ENCODE measurements around the gene SFXN3.
A peak's percentile ranks its signal among the peaks of the same experiment; 100 is the strongest.

SFXN3 gene

DNA sequence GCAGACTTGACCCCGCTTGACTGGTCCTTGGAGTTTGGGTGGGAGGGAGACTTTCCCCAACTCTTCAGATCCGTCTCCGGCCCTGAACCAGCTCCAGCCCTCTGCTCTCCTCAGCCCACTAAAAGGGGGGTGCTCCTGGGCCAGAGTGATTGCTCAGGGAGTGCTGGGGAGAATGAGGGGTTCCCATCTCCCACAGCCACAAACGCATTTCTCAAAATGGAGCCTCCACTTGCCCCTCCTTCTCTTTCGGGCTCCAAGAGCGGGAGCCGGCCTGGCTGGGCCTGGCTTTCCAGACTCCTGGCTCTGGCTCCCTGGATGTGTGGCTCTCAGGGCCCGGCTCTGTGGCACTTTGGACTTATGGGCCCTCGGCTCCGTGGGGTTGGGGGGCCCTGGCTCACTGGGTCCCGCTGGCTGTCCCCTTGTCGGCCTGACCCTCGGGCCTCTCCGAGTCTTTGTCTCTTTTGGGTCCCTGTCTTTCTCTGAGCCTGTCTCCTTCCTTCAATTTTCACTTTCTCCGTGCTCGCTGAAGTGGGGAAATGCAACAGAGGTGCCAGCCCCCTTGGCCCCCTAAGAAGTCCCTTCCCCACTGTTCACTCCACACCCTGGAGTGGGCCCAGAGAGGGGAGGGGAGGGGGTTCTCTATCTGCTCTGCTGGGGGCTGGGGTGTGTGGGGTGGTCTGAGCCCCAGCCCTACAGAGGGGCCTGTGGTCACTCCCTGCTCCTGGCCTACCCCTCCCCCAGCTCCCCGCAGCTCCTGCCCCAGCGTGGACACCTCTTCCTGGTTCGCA is 30.7 kb upstream of the SFXN3 start:
- no peak for DNase-seq

DNA sequence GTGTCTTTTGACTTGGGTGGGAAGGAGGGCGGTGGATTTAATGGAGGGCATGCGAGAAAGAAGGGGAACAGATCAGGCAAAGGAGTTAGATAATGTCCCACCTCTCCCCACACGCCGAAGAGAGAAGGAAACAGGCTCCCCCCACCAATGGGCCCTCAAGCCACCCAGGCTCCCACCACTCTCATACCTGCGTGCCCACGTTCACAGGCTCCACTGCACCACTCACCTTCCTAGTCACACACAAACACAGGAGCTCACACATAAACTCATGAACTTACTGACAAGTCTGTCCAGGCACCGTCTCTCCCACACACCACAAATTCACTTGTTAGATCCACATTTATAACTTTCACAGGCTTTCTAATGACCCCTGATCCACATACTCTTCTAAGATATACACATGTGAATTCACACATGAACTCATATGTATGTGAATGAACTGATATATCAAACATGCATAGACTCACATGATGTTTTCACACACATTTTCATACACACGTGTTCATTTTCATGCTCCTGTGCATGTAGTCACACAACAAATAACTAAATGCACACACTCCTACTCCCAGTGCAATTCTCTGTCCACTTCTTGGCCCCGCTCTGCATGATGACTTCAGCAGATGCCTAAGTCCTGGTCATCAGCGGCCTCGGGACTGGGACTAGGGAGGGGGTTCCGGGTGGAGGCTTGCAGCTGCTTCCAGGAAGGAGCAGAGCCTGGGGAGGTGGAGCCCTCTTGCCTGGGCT is 29.9 kb upstream of the SFXN3 start:
- no peak for DNase-seq

DNA sequence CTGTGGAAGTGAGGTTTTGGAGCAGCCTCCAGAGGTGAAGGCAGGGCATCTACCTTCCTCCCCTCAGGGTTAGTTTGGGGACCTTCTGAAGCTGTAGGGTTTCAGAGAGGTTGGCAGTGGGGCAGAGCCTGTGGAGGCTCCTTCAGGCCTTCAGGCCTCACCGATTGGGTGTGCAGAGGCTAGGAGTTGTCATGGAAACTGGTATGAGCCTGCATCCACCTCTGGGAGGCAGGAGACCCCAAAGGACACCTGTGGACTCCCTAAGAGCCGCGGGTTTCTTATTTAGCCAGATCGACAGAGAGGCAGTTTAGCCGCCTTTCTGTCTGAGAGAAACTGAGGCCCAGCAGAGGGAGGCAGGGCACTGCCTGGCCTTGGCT is 29.4 kb upstream of the SFXN3 start:
- no peak for DNase-seq

DNA sequence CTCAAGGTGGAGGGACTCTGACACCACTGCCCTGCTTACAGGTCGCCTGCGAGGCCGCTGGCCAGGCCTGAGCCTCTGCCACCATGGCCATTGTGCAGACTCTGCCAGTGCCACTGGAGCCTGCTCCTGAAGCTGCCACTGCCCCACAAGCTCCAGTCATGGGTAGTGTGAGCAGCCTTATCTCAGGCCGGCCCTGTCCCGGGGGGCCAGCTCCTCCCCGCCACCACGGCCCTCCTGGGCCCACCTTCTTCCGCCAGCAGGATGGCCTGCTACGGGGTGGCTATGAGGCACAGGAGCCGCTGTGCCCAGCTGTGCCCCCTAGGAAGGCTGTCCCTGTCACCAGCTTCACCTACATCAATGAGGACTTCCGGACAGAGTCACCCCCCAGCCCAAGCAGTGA is 28.6 kb upstream of the SFXN3 start:
- no peak for DNase-seq

DNA sequence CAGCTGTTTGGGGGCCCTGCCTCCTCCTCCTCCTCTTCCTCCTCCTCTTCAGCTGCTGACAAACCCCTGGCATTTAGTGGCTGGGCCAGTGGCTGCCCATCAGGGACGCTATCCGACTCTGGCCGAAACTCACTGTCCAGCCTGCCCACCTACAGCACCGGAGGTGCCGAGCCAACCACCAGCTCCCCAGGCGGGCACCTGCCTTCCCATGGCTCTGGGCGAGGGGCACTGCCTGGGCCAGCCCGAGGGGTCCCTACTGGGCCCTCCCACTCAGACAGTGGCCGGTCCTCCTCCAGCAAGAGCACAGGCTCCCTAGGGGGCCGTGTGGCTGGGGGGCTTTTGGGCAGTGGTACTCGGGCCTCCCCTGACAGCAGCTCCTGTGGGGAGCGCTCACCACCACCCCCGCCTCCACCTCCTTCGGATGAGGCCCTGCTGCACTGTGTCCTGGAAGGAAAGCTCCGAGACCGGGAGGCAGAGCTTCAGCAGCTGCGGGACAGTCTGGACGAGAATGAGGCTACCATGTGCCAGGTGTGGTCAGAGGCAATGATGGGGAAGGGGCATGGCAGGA is 27.3 kb upstream of the SFXN3 start:
- DNase-seq: no peak

DNA sequence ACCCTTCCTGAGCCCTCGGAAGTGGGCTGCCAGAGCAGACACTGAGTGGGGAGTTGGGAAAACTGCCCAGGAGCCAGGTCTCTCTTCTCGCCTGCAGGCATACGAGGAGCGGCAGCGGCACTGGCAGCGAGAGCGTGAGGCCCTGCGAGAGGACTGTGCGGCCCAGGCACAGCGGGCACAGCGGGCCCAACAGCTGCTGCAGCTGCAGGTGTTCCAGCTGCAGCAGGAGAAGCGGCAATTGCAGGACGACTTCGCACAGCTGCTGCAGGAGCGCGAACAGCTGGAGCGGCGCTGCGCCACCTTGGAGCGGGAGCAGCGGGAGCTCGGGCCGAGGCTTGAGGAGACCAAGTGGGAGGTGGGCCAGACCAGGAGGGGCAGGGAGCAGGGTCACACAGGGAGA is 25.7 kb upstream of the SFXN3 start:
- DNase-seq: no peak

DNA sequence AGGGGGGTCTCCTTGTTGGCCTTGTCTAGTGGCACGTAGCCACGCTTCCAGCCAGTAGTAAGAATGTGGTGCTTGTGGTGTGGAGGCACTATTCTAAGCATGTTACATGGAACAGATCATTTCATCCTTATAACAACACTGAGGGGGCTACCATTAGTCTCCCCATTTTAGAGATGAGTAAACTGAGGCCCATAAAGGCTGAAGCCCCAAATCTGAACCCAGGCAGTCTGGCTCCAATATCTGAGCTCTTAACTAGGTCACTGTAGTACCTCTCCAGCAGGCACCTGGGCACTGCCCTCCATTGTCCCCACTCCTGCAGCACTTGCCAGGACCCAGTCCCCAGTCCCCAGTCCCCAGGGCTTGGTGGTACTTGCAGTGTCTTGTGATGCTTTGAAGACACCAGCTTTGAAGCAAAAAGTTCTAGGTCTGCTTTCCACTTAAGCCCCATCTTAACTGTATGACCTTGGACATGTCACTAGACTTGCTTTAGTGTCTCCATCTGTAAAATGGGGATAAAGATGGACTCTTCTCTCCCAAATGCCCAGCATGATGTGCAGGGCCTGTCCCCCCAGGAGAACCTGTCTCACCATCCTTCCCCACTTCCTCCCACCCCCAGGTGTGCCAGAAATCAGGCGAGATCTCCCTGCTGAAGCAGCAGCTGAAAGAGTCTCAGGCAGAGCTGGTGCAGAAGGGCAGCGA is 25.0 kb upstream of the SFXN3 start:
- DNase-seq: no peak

DNA sequence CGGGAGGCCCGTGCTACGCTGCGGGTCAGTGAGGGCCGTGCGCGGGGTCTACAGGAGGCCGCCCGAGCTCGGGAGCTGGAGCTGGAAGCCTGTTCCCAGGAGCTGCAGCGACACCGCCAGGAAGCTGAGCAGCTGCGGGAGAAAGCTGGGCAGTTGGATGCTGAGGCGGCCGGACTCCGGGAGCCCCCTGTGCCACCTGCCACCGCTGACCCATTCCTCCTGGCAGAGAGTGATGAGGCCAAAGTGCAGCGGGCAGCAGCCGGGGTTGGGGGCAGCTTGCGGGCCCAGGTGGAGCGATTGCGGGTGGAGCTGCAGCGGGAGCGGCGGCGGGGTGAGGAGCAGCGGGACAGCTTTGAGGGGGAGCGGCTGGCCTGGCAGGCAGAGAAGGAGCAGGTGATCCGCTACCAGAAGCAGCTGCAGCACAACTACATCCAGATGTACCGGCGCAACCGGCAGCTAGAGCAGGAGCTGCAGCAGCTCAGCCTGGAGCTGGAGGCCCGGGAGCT is 24.4 kb upstream of the SFXN3 start:
- no peak for DNase-seq

DNA sequence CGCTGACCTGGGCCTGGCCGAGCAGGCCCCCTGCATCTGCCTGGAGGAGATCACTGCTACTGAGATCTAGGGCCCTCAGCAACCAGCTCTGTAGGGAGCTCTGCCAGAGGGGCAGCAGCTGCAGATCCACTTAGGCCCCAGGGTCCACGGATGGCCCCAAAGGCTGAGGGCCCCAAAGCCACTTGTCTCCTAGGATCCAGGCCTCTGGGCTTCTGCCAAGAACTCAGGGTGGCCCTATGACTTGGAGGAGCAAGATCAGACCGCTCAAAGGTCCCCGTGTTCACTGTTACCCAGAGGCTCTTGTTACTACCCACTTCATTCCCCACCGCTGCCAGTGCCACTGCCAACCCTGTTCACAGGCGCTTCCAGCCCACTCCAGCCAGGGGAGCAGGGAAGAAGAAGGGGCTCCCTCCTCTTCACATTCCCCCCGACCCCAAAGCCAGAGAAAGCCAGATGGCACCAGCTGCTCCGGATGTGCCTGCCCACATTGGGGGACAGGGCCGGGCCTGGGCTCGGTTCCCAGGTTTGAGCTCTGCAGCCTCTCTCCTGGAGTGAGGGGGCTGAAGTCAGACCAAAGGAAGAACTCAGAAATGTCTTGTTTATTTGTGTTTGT is 23.8 kb upstream of the SFXN3 start:
- no peak for DNase-seq

DNA sequence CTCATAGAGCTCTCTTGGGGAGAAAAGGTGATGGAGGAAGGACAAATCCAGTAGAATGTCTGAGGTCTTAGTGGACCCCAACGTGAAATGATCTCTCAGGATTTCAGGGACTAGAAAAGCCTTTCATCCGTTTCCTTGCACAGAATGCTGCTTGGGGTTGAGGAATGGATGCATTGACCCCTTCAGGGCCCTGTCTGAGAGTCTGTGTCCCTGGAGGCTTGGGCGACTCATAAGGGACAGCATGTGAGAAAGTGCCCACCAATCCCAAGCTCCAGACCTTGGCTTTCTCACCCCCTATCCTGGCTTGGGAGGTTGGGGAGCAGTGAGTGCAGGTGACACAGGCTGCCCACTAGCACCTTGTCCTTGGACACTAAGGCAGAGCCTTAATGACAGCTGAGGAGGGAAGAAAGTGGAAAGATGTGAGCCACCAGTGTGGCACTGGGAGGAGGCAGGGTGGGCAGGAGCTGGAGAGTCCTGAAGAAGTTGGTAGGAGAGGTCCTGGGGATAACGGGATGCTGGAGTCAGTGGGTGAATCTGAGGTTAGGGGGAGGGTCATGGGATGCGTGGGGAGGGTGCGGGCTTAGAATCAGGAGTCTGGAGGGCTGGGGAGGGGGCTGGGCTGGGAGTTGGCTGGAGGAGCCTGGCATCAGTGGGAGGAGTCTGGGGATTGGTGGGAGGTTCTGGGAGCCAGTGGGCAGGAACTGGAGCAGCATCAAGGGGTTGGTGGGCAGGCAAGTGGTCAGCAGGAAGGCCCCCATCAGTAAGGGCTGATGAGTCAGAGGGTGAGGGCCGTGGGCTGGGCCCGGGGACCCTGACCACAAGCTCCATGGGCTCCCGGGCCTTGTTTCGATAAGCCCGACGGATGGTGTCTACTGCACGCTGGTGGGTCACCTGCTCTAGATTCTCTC is 22.9 kb upstream of the SFXN3 start:
- DNase-seq: no peak

DNA sequence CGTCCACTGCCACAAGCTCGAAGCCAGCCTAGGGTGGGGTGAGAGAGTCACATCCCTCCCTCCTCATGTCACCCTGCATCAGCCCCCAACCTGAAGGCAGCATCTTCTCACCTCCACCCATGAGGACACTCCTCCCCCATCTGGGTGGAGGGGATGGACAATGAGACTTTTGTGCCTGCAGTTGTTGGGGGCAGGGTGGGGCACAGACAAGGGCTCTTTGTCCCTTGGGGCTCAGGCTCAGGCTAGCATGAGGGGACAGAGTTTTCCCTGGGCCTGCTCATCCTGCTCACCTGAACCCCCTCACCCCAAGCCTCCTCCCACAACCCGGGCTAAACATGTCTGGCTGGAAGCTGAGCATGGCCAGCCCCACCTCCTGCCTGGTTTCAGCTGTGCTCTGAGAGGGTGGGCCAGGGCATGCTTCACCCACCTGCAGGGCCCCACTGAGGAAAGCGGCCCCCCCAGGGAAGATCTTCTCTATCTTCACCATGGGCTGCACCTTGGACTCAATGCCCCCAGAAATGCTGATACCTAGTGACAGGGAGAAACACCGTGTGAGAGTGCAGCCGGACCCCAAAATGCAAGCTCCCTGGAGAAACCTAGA is 22.1 kb upstream of the SFXN3 start:
- no peak for DNase-seq

DNA sequence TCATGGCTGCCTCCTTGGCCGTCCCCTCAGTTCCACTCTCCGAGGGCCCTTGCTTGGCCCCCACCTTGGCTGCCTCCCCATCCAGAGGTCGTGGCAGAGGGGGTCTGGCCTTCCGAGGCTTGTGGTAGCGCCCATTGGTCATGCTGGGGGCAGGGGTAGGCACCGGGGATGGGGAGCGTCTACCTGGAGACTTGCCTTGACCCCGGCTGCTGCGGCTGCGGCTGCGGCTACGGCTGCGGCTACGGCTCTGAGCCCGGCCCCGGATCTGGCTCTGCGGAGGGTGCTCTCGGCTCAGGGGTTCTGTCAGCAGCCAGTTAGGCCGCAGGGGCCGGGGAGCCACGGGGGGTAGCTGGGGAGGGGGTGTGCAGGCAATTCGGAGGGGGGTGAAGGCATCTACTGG is 20.7 kb upstream of the SFXN3 start:
- DNase-seq: no peak

DNA sequence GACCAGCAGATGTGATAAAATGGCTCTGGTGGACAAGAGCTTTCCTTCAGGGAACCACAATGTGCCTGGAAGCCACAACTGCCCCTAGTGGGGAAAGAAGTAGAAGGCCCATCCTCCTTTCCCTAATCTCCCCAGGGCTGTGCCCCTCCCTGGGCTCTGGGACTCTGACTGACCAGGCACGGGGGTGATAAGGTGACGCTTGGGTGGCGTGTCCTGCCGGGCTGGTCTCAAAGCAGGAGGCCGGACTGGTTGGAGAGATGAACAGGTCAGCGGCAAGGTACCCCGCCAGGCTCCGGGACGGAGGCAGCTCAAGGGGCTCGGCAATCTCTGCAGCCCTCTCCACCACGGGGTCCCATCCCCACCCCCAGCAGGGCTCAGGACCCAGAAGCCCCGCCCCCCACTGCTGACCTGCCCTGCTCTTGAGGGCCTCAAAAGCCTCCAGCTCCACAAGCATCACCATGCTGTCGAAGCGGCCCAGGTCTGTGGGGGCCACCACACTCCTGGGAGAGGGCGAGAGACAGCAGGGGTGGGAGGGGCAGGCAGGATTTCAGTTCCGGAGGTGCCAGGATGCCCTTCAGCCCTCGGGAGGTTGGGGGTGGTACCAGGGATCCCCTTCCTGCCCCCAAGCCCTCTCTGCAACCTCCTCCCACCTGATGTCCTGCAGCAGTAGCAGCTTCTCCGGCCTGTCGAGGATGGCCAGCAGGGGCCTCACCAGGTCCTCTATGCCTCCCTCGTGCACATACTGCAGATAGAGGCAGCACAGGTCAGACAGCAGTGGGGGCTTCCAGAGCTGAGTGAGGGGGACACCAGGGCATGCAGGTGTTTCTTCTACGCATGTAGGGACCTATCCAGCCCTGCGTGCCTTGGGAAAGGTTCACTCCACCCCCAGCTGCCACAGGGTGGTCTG is 19.3 kb upstream of the SFXN3 start:
- no peak for DNase-seq

DNA sequence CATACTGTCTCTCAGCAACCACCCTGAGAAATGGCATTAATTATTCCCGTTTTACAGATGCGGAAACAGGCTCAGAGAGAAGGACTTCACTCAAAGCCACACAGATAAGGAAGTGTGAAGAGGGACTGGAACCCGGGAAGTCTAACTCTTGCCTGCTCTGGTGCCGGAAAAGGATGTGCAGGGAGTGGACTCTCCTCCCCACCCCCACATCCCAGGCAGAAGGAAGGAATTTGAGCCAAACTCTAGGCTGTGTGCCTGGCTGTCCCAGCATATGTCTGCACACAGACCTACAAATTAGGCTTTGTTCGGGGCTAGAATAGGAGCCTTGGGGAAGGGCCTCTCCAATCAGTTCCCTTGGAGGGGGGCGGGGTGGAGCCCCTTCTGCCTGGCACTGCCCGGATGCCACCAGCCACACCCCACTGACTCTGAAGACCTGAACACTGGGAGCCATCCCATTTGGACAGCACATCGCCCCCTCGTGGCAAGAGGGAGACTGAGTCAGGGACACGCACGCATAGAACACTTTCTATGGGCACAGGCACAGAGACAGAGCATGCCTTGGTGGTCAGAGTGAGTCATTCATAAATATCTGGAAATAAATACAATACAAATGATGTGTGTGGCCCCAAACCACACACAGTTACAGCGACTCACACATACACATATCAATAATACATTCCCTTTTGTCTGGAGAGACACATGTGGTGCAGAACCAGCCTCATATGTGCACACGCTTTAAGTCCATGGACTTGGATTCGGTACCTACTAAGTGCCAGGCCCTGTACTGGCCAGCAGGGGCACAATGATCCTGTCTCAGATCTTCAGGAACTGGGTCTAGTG is 18.3 kb upstream of the SFXN3 start:
- peak; percentile 38 for DNase-seq

DNA sequence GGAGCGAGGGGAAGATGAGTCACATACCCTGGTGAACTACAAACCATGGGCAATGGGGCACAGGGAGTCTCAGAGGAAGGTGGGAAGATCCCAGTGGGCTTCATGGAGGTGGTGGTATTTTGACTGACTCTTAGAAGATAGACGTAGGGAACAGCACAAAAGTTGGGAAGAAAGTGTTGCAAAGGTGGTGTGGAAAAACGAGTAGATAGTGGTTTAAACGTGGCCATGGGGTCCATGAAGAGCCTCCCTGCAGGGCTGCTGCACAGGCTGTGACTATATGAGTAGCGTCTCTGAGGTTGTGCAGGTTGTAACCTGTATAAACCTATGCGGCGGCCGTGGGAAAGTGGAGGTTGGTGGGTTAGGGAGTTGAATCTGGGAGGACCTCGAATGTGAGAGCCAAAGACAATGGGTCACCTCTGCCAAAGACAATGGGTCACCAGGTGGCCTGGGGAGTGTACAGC is 17.6 kb upstream of the SFXN3 start:
- DNase-seq: no peak

DNA sequence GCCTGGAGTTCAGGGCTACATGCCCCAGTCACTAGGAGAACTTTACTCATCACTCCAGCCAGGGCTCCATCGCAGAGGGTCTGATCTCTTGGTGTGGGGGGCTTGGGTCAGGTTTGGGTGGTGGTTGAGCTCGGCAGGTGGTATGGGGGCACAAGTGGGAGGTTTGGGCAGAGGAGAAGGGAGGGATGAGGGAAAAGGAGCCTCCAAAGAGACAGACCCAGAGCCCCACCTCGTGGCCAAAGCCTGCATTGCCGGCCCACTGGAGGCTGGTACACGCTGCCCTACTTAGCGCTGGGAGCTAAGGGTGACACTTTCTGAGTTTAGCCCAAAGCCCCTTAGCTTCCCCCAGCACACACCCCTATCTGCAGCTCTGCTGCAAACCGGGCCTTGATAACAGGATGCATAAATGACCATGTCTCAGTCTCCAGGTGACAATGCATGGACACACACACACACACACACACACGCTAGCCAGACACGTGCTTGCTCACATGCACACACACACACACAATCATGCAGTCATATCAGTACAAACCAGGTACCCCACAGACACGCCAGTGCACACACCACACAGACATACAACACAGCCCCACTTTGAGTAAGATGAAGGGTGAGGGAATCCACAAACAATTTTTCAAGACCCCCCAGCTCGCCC is 16.7 kb upstream of the SFXN3 start:
- DNase-seq: no peak

DNA sequence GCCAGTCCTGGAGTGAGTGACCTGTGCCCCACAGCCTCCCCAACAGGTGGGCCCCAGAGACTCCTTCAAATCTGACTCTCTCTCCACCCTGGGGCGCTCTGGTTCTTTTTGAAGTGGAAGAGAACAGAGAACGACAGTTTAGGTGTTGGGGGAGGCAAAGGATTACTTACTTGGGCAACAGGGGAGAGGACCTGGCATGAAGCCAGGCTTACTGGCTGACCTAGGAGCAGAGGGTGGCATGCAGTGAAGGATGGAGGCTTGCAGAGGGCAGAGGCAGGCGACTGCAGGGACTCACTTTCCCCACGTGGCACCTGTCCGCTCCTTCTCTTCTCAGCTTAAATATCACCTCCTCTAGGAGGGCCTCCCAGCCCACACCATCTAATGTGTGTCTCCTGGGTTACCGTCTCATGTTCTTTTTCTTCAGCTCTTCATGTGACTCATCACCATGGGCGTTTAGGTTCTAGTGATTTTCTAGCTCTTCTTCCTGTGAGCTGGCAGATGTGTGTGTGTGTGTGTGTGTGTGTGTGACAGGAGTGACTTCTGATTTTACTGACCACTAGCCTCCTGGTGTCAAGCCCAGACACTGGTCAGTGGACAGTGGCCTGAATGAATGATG is 16.0 kb upstream of the SFXN3 start:
- no peak for DNase-seq

DNA sequence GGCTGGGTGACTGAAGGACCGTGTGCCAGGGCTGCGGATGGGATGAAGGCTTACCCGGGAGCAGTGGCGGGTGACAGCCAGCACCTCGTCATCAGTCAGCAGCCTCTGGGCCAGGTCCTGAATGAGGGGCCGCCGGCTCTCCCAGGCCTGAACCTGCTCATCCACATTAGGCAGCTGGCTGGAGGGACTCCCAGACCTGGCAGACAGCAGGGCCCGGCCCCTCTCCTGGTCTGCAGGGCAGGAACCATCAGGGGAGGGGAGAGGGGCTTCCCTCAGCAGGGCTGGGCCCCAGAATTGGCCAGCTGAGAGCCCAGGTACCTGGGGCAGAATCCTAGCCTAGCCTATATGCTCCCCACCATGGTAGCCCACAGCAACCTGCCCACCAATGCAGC is 15.5 kb upstream of the SFXN3 start:
- no peak for DNase-seq

Data from NCI-H446 treated with DMSO at 0.1 percent for 48 hours (cell line).